ENCODE measurements around the gene CEP170.

- TF ChIP-seq EZH2 (IDR thresholded peaks at IDR 0.05; ENCODE audit: borderline replicate concordance, low read length) (no peak), CTCF (IDR thresholded peaks at IDR 0.05; ENCODE audit: low read length) (no peak)
Observed at GRCh38 chr1:243266231-243266630, 11.2 kb upstream of the CEP170 start.
